K562 (cell line): Measurements from ENCODE around the gene SOCS7. TPM values are rescaled to one million over a fixed set of nuclear protein-coding genes. Genes with fewer than 3 reads are reported as not detected.

Source experiments
- CBX5 ChIP-seq: IDR thresholded peaks from 2 replicates; pipeline ENCODE4 v1.6.1; 2014; ENCODE audit warnings: low read depth, borderline replicate concordance
- CTCF ChIP-seq, 3 experiments: IDR thresholded peaks in 2 of 3; conservative IDR thresholded peaks in 1 of 3; 2 replicates each; pipeline ENCODE4 v1.5.1; 2011 to 2012; ENCODE audit warnings: low read length in 3 of 3, mild to moderate bottlenecking in 3 of 3, control low read depth in 2 of 3, improper control_type of control experiment in 1 of 3, inconsistent platforms in 1 of 3, low read depth in 1 of 3, mixed read lengths in 1 of 3, moderate library complexity in 1 of 3; ENCODE audit not compliant: insufficient read depth in 2 of 3
- ELK1 ChIP-seq: sonication (generic); formaldehyde crosslinking; IDR thresholded peaks from 2 replicates; pipeline ENCODE4 v1.8.1; 2022; ENCODE audit warnings: missing genetic modification reagents
- ETV5 ChIP-seq: sonication (generic); formaldehyde crosslinking; IDR thresholded peaks from 2 replicates; pipeline ENCODE4 v1.4.0; 2020; ENCODE audit warnings: low read depth, mild to moderate bottlenecking, missing genetic modification reagents
- HCFC1 ChIP-seq: IDR thresholded peaks from 2 replicates; pipeline ENCODE4 v1.6.1; 2012; ENCODE audit warnings: low read depth, low read length, improper control_type of control experiment
- HDAC2 ChIP-seq: fragments of 450-650 bp; IDR thresholded peaks from 2 replicates; pipeline ENCODE4 v1.6.1; 2016; ENCODE audit warnings: mild to moderate bottlenecking
- IFI16 ChIP-seq: fragments of 250-450 bp; sonication (Bioruptor Pico); IDR thresholded peaks from 2 replicates; pipeline ENCODE4 v2.1.2; 2022; ENCODE audit warnings: mild to moderate bottlenecking, inconsistent platforms
- KLF13 ChIP-seq: fragments of 450-650 bp; IDR thresholded peaks from 2 replicates; pipeline ENCODE4 v1.6.1; 2016; ENCODE audit warnings: missing genetic modification characterization, low read depth, mild to moderate bottlenecking, missing compliant biosample characterization, moderate library complexity, borderline replicate concordance
- MECOM ChIP-seq: fragments of 250-450 bp; sonication (Bioruptor Pico); IDR thresholded peaks from 2 replicates; pipeline ENCODE4 v1.8.0; 2022; ENCODE audit warnings: inconsistent platforms
- NBN ChIP-seq: fragments of 450-650 bp; IDR thresholded peaks from 2 replicates; pipeline ENCODE4 v1.6.1; 2016; ENCODE audit warnings: low read depth, mild to moderate bottlenecking
- NCOA2 ChIP-seq, 2 experiments: fragments of 450-650 bp; IDR thresholded peaks; 2 replicates each; pipeline ENCODE4 v1.6.1; 2018; ENCODE audit warnings: mild to moderate bottlenecking in 2 of 2, moderate library complexity in 1 of 2; ENCODE audit not compliant: partially characterized antibody in 2 of 2
- NFRKB ChIP-seq: fragments of 450-650 bp; IDR thresholded peaks from 2 replicates; pipeline ENCODE4 v1.6.1; 2016; ENCODE audit warnings: low read depth
- PHF8 ChIP-seq: fragments of 200-600 bp; sonication (generic); IDR thresholded peaks from 2 replicates; pipeline ENCODE4 v1.6.1; 2012; ENCODE audit warnings: mixed run types, mild to moderate bottlenecking, inconsistent platforms, low read length, moderate library complexity, borderline replicate concordance
- POLR2G ChIP-seq: fragments of 200-400 bp; formaldehyde crosslinking; IDR thresholded peaks from 2 replicates; pipeline ENCODE4 v1.6.1; 2017; ENCODE audit warnings: low read depth, mild to moderate bottlenecking, antibody characterized with exemption, low read length, moderate library complexity
- SRSF9 ChIP-seq: fragments of 200-400 bp; formaldehyde crosslinking; IDR thresholded peaks from 2 replicates; pipeline ENCODE4 v1.6.1; 2017; ENCODE audit warnings: low read depth, low read length, borderline replicate concordance
- SUPT5H ChIP-seq: fragments of 450-650 bp; IDR thresholded peaks from 2 replicates; pipeline ENCODE4 v1.6.1; 2016
- TAF9B ChIP-seq: fragments of 450-650 bp; IDR thresholded peaks from 2 replicates; pipeline ENCODE4 v1.6.1; 2018; ENCODE audit warnings: mild to moderate bottlenecking; ENCODE audit not compliant: partially characterized antibody
- TEAD4 ChIP-seq, 2 experiments: sonication (generic) in 1 of 2; formaldehyde crosslinking in 1 of 2; IDR thresholded peaks; 2 replicates each; pipeline versions ENCODE4 v1.6.1 to v1.8.0; 2012 to 2022; ENCODE audit warnings: borderline replicate concordance in 1 of 2, inconsistent platforms in 1 of 2, low read length in 1 of 2, mild to moderate bottlenecking in 1 of 2, missing genetic modification reagents in 1 of 2
- THRA ChIP-seq: fragments of 450-650 bp; IDR thresholded peaks from 2 replicates; pipeline ENCODE4 v1.6.1; 2017; ENCODE audit warnings: mild to moderate bottlenecking, moderate library complexity
- TRIM24 ChIP-seq, 2 experiments: fragments of 450-650 bp; IDR thresholded peaks; 2 replicates each; pipeline ENCODE4 v1.6.1; 2016
- ZNF143 ChIP-seq: sonication (generic); formaldehyde crosslinking; IDR thresholded peaks from 2 replicates; pipeline ENCODE4 v1.9.0; 2022; ENCODE audit warnings: mild to moderate bottlenecking, missing genetic modification reagents
- ZNF212 ChIP-seq: fragments of 450-650 bp; formaldehyde crosslinking; IDR thresholded peaks from 2 replicates; pipeline ENCODE4 v1.4.0; 2020; ENCODE audit warnings: mild to moderate bottlenecking
- ZNF280A ChIP-seq: fragments of 450-650 bp; IDR thresholded peaks from 2 replicates; pipeline ENCODE4 v1.6.1; 2018; ENCODE audit warnings: mild to moderate bottlenecking, low read depth; ENCODE audit not compliant: partially characterized antibody
- polyA plus RNA-seq, 8 experiments: library from polyadenylated mRNA; depleted of rRNA in 4 of 8; stranded (reverse) in 5 of 8; unstranded in 3 of 8; fragments of >200 nt; fragmentation: Nextera tagmentation in 2 of 8; fragmentation: Illumina TruSeq in 1 of 8; extraction: Ambion mirVana in 2 of 8; extraction: Trizol in 1 of 8; gene quantifications; 2 replicates each; pipeline versions ENCODE4 v1.2.1 to v1.2.3, GENCODE V29; 2011 to 2014; ENCODE audit warnings: inconsistent platforms in 1 of 8, missing spikeins in 1 of 8
- total RNA-seq, 7 experiments: library from RNA; depleted of rRNA in 6 of 7; stranded (reverse); fragments of >200 nt in 6 of 7; fragmentation: Illumina TruSeq in 2 of 7; extraction: Trizol in 2 of 7; gene quantifications; 2 replicates each; pipeline versions ENCODE4 v1.2.1 to v1.2.3, GENCODE V29; 2011 to 2021; ENCODE audit warnings: low replicate concordance in 1 of 7

Gene SOCS7
- total and polyA plus RNA-seq, 9 of the 15 experiments (the other 6 are each of a cell fraction or from before 2014, with no cell fraction given): 0.94 to 14.5 (median 8.2) TPM

- TF ChIP-seq ELK1 (CRISPR knock-in tag) (no peak), MECOM (CRISPR knock-in tag) (no peak), CTCF (IDR thresholded peaks at IDR 0.05 in 2 of 3, conservative IDR thresholded peaks at IDR 0.05 in 1 of 3; ENCODE audit: insufficient read depth in 2 of 3, low read depth in 1 of 3, low read length in 3 of 3) (no peak; a peak in 1 of 6 replicates), THRA (no peak), NCOA2 (IDR thresholded peaks at IDR 0.05; ENCODE audit: partially characterized antibody in 2 of 2) (no peak), ZNF143 (no peak), ZNF212 (CRISPR knock-in tag) (no peak), SRSF9 (no peak), SUPT5H (peak; percentile 90), ETV5 (CRISPR knock-in tag) (no peak), HDAC2 (peak; percentile 90), POLR2G (peak; percentile 94), IFI16 (no peak), PHF8 (peak; percentile 85; the same call in 1 of the 2 replicates), TRIM24 (IDR thresholded peaks at IDR 0.05) (no peak), TAF9B (peak; percentile 60), TEAD4 (IDR thresholded peaks at IDR 0.05; ENCODE audit: low read length) (peak; percentile 27; the same call in 1 of the 2 replicates), TEAD4 (CRISPR knock-in tag; IDR thresholded peaks at IDR 0.05; ENCODE audit: borderline replicate concordance) (no peak), NBN (peak; percentile 58; the same call in 1 of the 2 replicates), NFRKB (0 out of 2 replicates have a peak, but pooled peaks have one; percentile 47), ZNF280A (no peak), CBX5 (no peak), KLF13 (no peak), HCFC1 (peak; percentile 44; the same call in 1 of the 2 replicates)
Measured at GRCh38 chr17:38351412-38352222, at the start of gene SOCS7 (continued).
